ENCODE measurements around the gene GALNT2. TPM values are rescaled to one million over a fixed set of nuclear protein-coding genes. Genes with fewer than 3 reads are reported as not detected.

The GALNT2 gene
- total and polyA plus RNA-seq, 9 of the 15 experiments (the other 6 are each of a cell fraction or from before 2014, with no cell fraction given): 1.6 to 106 (median 51.9) TPM

DNA sequence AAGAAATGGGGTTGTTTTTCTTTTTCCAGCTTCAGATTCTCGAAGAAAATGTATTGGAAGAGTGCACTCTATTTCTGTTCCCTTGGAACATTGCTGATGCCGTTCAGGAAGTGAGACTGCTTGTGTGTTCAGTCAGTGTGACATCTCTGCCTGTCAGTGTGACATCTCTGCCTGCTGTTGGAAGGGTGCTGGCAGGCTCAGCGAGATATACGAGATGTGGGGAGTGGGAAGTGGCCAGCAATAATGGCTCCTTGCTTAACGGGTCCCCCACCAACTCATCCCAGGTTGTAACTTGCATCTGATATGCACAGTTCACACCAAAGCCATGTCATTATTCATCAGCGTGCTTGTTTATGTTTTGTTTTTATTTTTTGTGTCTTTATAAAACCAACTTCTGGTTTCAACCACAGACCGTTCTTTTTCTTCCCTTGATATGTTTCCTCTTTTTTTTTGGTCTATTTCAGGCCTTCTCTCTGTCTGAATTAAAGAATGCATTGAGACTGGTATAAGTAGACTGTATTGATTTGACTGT is 145.4 kb downstream of the GALNT2 start:
- Histone ChIP-seq H3K9ac (ENCODE audit: insufficient read depth in 1 of 2, low read depth in 2 of 2, low read length in 2 of 2) (no peak overlapping the region), H3K9me1 (ENCODE audit: control insufficient read depth, insufficient read depth, low read length) (peaks cover 5% of the 10 kb centered on the region), H3K4me1 (replicated peaks in 1 of 2; ENCODE audit: control insufficient read depth in 2 of 2, insufficient read depth in 2 of 2, low read length in 2 of 2) (peaks cover 8 to 22% of the 10 kb centered on the region in 2 experiments), H2AFZ (ENCODE audit: low read depth, low read length) (no peak overlapping the region), H3K9me3 (replicated peaks; ENCODE audit: control insufficient read depth, insufficient read depth, low read depth, low read length) (no peaks in the 10 kb centered on the region), H3K27ac (ENCODE audit: extremely low read depth, low read depth, low read length) (no peak overlapping the region), H3K4me2 (ENCODE audit: insufficient read depth, low read length) (no peak overlapping the region), H3K79me2 (ENCODE audit: control insufficient read depth, insufficient read depth, low read length) (peaks cover 47% of the 10 kb centered on the region), H3K27me3 (ENCODE audit: control insufficient read depth in 2 of 2, insufficient read depth in 2 of 2, low read length in 2 of 2) (no peaks in the 10 kb centered on the region), H3K36me3 (ENCODE audit: control insufficient read depth, insufficient read depth, low read length) (peaks cover 21% of the 10 kb centered on the region), H3K4me3 (no peak overlapping the region), H4K20me1 (replicated peaks; ENCODE audit: control insufficient read depth, insufficient read depth, low read length) (peaks cover 3% of the 10 kb centered on the region; the same call in 1 of the 2 replicates)
- TF ChIP-seq PKNOX1 (IDR thresholded peaks at IDR 0.05): peak; percentile 65
- TF ChIP-seq CC2D1A (IDR thresholded peaks at IDR 0.05): no peak
- WGBS (ENCODE audit: insufficient coverage, low coverage, missing lambda C conversion rate): 71% methylated on average over 7 of the region's 7 CpGs
- POLR2A ChIA-PET: interaction anchor here (0.9 to 1.8 kb wide), 3 partner anchors 8 to 12 kb away, joined by 3 to 4 read pairs (median 4); no protein-coding TSS in a partner anchor
- FAIRE-seq (peak; percentile 11), DNase-seq (ENCODE audit: extremely low read depth in 1 of 4, low spot score in 3 of 4) (no peak), ATAC-seq (no peak)
- no TSS peak for BruUV-seq (replicated peaks)
- intact Hi-C loops (cut with micrococcal nuclease) (no loop called here), in situ Hi-C loops (cut with MboI) (no loop called here)
- CTCF ChIA-PET (ENCODE audit: low intra/inter-chr PET ratio): no interaction called here

DNA sequence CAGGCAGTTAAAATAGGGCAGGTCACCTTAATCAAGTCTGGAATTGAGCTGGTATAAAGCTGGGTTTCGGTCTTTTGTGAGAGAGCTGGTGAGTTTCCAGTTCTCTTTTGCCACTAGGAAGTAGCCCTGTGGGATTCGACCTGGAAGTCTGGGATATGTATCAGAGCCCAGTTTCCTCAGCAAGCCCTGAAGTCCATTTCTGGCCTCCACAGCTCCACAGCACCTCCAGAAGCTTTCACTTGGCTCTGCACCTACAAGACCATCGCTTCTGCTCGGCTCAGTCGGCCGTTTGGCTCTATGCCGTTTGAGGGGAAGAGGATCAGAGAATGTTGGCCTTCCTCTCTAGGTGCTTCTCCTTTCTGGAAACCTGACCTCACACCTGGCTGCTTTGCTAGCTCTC is 148.0 kb downstream of the GALNT2 start:
- no peak overlapping the region for H3K4me3 ChIP-seq
- peaks cover 5% of the 10 kb centered on the region; the same call in 1 of the 3 replicates for H3K36me3 ChIP-seq (ENCODE audit: control insufficient read depth, insufficient read depth, low read length)
- CTCF ChIA-PET (ENCODE audit: low intra/inter-chr PET ratio): interaction anchor here (0.8 to 1.2 kb wide), 2 partner anchors 388 to 500 kb away, joined by 3 read pairs; no protein-coding TSS in a partner anchor
- peaks cover 30% of the 10 kb centered on the region for H3K79me2 ChIP-seq (ENCODE audit: control insufficient read depth, insufficient read depth, low read length)
- no peaks in the 10 kb centered on the region; the same call in none of the 2 replicates for H4K20me1 ChIP-seq (replicated peaks; ENCODE audit: control insufficient read depth, insufficient read depth, low read length)
- H2AFZ ChIP-seq (ENCODE audit: low read depth, low read length): no peak overlapping the region
- no peak overlapping the region for H3K4me2 ChIP-seq (ENCODE audit: insufficient read depth, low read length)
- no peaks in the 10 kb centered on the region for H3K27me3 ChIP-seq (ENCODE audit: control insufficient read depth in 2 of 2, insufficient read depth in 2 of 2, low read length in 2 of 2)
- no TSS peak for BruUV-seq (replicated peaks)
- ATAC-seq: peak; percentile 79
- no peaks in the 10 kb centered on the region for H3K9me1 ChIP-seq (ENCODE audit: control insufficient read depth, insufficient read depth, low read length)
- H3K9ac ChIP-seq (ENCODE audit: insufficient read depth in 1 of 2, low read depth in 2 of 2, low read length in 2 of 2): peak overlapping the region in 1 of 2 experiments; percentile 31; a peak in 1 of 4 replicates
- H3K27ac ChIP-seq (ENCODE audit: extremely low read depth, low read depth, low read length): no peak overlapping the region
- no peak for FAIRE-seq
- no peaks in the 10 kb centered on the region for H3K9me3 ChIP-seq (replicated peaks; ENCODE audit: control insufficient read depth, insufficient read depth, low read depth, low read length)
- peak in 1 of 4 experiments; percentile 33 for DNase-seq (ENCODE audit: extremely low read depth in 1 of 4, low spot score in 3 of 4)
- intact Hi-C loops (cut with micrococcal nuclease) (no loop called here), in situ Hi-C loops (cut with MboI) (no loop called here)
- peaks cover 4 to 12% of the 10 kb centered on the region in 2 experiments; a peak in 2 of 5 replicates for H3K4me1 ChIP-seq (replicated peaks in 1 of 2; ENCODE audit: control insufficient read depth in 2 of 2, insufficient read depth in 2 of 2, low read length in 2 of 2)
- POLR2A ChIA-PET: interaction anchor here (0.6 to 3.3 kb wide), 4 partner anchors 10 to 554 kb away, joined by 3 to 17 read pairs (median 4); no protein-coding TSS in a partner anchor
- WGBS (ENCODE audit: insufficient coverage, low coverage, missing lambda C conversion rate): 74% methylated on average over 7 of the region's 7 CpGs
- peak; percentile 33 to 57 (median 56); a peak in 5 of 6 replicates for TF ChIP-seq CTCF (IDR thresholded peaks at IDR 0.05 in 2 of 3, conservative IDR thresholded peaks at IDR 0.05 in 1 of 3; ENCODE audit: insufficient read depth in 2 of 3, low read depth in 1 of 3, low read length in 3 of 3)
- no peak for TF ChIP-seq KAT7 (CRISPR knock-in tag; IDR thresholded peaks at IDR 0.05; ENCODE audit: borderline replicate concordance)
- no peak for TF ChIP-seq TRIM28 (IDR thresholded peaks at IDR 0.05)
- no peak for TF ChIP-seq CHD4 (IDR thresholded peaks at IDR 0.05; ENCODE audit: insufficient read depth, insufficient replicate concordance, low read depth, low read length, poor library complexity, severe bottlenecking)

Data from K562 (cell line).